Astrocyte of the cerebellum (primary cell): ENCODE measurements around the gene SMARCA1.

Experiments
- DNase-seq: peaks from one replicate; pipeline ENCODE4 v3.0.0-alpha.2; 2011; ENCODE audit warnings: low read depth
- H3K4me3 ChIP-seq: 2 replicates; pipeline ENCODE4 v1.5.1; 2011; ENCODE audit warnings: mild to moderate bottlenecking, low read depth, low read length, moderate library complexity
- CTCF ChIP-seq: IDR thresholded peaks from 2 replicates; pipeline ENCODE4 v1.5.1; 2012; ENCODE audit warnings: low read length, low read depth, moderate library complexity, mild to moderate bottlenecking; ENCODE audit errors: missing control alignments
- in situ Hi-C: cut with HindIII; loops from 2 replicates; pipeline ENCODE4 v1.10.0; 2017; ENCODE audit warnings: low sequenced_read_pairs

SMARCA1 gene

DNA sequence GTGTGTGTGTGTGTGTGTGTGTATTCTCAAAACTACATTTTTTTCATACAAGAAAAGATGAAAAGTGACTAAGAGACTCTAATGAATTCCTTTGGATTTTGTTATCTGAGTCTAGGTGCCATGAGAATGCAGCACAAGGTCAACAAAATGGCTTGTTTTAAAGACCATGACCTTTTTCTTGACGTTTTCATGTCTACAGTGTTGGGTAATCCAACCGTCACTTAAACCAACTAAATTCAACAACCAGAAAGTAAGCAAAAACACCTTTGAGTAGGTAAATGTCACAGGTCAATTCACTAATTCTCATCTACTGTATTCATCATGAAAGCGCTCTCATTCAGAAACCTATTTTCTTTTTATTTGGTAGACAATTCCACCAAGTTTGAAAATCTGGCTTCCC is 3.1 kb downstream of the SMARCA1 start:
- no peak for TF ChIP-seq CTCF
- in situ Hi-C loops = no loop called here
- DNase-seq = no peak
- H3K4me3 ChIP-seq = no peak overlapping the region

GRCh38 chrX:129516402-129516801 is 6.9 kb downstream of the SMARCA1 start:
- TF ChIP-seq CTCF = no peak
- in situ Hi-C loops = no loop called here
- DNase-seq = no peak
- no peak overlapping the region for H3K4me3 ChIP-seq

DNA sequence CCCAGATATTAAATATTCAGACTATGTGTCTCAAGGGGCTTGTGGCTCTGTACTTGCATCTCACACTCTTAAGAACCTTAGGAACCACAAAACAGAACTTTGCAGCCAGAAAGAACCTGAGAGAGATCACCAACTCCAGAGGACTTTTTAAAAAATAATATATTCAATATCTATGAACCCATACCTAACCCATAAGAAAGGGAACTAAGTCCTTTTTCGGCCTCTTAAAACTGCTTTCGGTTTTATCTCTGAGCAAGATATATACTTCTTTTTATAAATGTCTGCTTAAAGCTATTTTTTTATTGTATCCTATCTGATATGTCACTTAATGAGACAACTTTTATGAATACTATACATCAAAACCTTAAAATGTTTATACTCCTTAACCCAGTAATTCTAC is 10.9 kb downstream of the SMARCA1 start:
- no peak overlapping the region for H3K4me3 ChIP-seq
- no peak for TF ChIP-seq CTCF
- in situ Hi-C loops = no loop called here
- no peak for DNase-seq

- no peak for TF ChIP-seq CTCF
- in situ Hi-C loops = no loop called here
- DNase-seq = no peak
- H3K4me3 ChIP-seq = no peak overlapping the region
Observed at GRCh38 chrX:129511689-129512088, 11.6 kb downstream of the SMARCA1 start.

DNA sequence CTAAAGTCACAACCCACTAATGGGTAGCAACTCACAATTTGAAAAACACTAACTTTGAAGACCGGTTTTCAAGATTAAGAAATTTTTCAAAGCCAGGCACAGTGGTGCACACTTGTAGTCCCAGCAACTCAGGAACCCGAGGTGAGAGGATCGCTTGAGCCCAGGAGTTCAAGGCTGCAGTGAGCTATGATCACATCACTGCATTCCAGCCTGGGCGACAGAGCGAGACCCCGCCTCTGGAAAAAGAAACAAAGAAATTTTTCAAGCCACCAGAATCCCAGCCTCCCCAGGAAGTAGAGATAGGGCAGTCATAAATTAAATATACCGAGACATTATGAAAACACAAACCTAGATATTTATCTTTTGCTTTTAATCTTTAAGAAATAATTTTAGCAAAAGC is 13.0 kb downstream of the SMARCA1 start:
- no peak overlapping the region for H3K4me3 ChIP-seq
- no peak for TF ChIP-seq CTCF

GRCh38 chrX:129497146-129497843 is 26.0 kb downstream of the SMARCA1 start:
- H3K4me3 ChIP-seq = no peak overlapping the region
- DNase-seq = no peak
- in situ Hi-C loops = no loop called here
- TF ChIP-seq CTCF = no peak

More for the DNA sequence above, 13.0 kb downstream of the SMARCA1 start:
- no peak for DNase-seq
- in situ Hi-C loops = no loop called here
